Tibial nerve (tissue), 4 donors: ENCODE data around the gene CYP4F12. TPM values are rescaled to one million over a fixed set of nuclear protein-coding genes. Genes with fewer than 3 reads are reported as not detected.

Source experiments
- DNase-seq, 2 donors: peaks; one replicate each; pipeline ENCODE4 v3.0.0-alpha.2; 2019; ENCODE audit warnings: low spot score in 2 of 2
- H3K27ac ChIP-seq, 4 donors: fragments of 200-600 bp; sonication (generic) in 3 of 4; one replicate each; pipeline ENCODE4 v1.5.1; 2017 to 2019; ENCODE audit warnings: mild to moderate bottlenecking in 1 of 4
- H3K27me3 ChIP-seq, 2 donors: fragments of 200-600 bp; sonication (generic) in 1 of 2; one replicate each; pipeline versions ENCODE4 v1.5.1 to v1.6.0; 2017 to 2019
- H3K36me3 ChIP-seq, 3 donors: fragments of 200-600 bp; sonication (generic); one replicate each; pipeline ENCODE4 v1.5.1; 2018 to 2019
- H3K4me1 ChIP-seq, 4 donors: fragments of 200-600 bp; sonication (generic) in 3 of 4; one replicate each; pipeline ENCODE4 v1.5.1; 2017 to 2019
- H3K4me3 ChIP-seq, 4 donors: fragments of 200-600 bp; sonication (generic) in 3 of 4; one replicate each; pipeline ENCODE4 v1.5.1; 2017 to 2019; ENCODE audit warnings: mild to moderate bottlenecking in 1 of 4, moderate library complexity in 1 of 4
- H3K9me3 ChIP-seq, 4 donors: fragments of 200-600 bp; sonication (generic) in 3 of 4; one replicate each; pipeline ENCODE4 v1.5.1; 2017 to 2019
- CTCF ChIP-seq, 5 experiments: fragments of 200-600 bp in 3 of 5; fragments of 450-650 bp in 2 of 5; sonication (generic) in 3 of 5; IDR thresholded peaks; one replicate each; pipeline ENCODE4 v1.5.1; 2016 to 2019; ENCODE audit warnings: antibody characterized with exemption in 5 of 5, mild to moderate bottlenecking in 3 of 5, moderate library complexity in 2 of 5
- EP300 ChIP-seq, 2 donors: sonication (generic); formaldehyde crosslinking; IDR thresholded peaks; one replicate each; pipeline ENCODE4 v1.6.1; 2017; ENCODE audit warnings: antibody characterized with exemption in 2 of 2, mild to moderate bottlenecking in 1 of 2
- POLR2A ChIP-seq, 2 donors: fragments of 450-650 bp; IDR thresholded peaks; one replicate each; pipeline ENCODE4 v1.6.1; 2017; ENCODE audit warnings: antibody characterized with exemption in 2 of 2, mild to moderate bottlenecking in 2 of 2, moderate library complexity in 2 of 2
- WGBS, 2 donors: methylation state at CpG; one replicate each; pipeline ENCODE4 v1.1.5; 2018; 5-methylcytosine and 5-hydroxymethylcytosine counted together
- total RNA-seq, 4 donors: library from RNA; depleted of rRNA; stranded (reverse); fragments of >200 nt; gene quantifications; one replicate each; pipeline ENCODE4 v1.1.0, GENCODE V29; 2016

Gene CYP4F12
- total RNA-seq, 4 donors from 2014 or later: 12.6 to 62.0 (median 50.4) TPM

- Histone ChIP-seq H3K4me1 (no peaks in the 10 kb centered on the region), H3K36me3 (peaks cover 0 to 34% (median 0%) of the 10 kb centered on the region in 3 donors), H3K27ac (no peak overlapping the region), H3K4me3 (no peak overlapping the region), H3K27me3 (no peaks in the 10 kb centered on the region), H3K9me3 (peaks cover 0 to 10% (median 0%) of the 10 kb centered on the region in 4 donors)
- 79 to 82% methylated on average over 17 to 19 of the region's 19 CpGs for WGBS, 2 donors
- DNase-seq: no peak
- TF ChIP-seq EP300 (IDR thresholded peaks at IDR 0.05) (no peak), POLR2A (IDR thresholded peaks at IDR 0.05) (no peak), CTCF (IDR thresholded peaks at IDR 0.05) (no peak)
Measured at GRCh38 chr19:15696654-15697194, 23.8 kb downstream of the CYP4F12 start.

GRCh38 chr19:15701757-15702533, 29.1 kb downstream of the CYP4F12 start:
- no peaks in the 10 kb centered on the region for H3K27me3 ChIP-seq
- WGBS, 2 donors: 72 to 80% methylated on average over 3 to 4 of the region's 4 CpGs
- peaks cover 0 to 10% (median 0%) of the 10 kb centered on the region in 4 donors for H3K4me1 ChIP-seq
- peaks cover 0 to 27% (median 0%) of the 10 kb centered on the region in 3 donors for H3K36me3 ChIP-seq
- TF ChIP-seq POLR2A (IDR thresholded peaks at IDR 0.05): no peak
- TF ChIP-seq EP300 (IDR thresholded peaks at IDR 0.05): no peak
- TF ChIP-seq CTCF (IDR thresholded peaks at IDR 0.05): no peak
- no peak overlapping the region for H3K27ac ChIP-seq
- no peak overlapping the region for H3K4me3 ChIP-seq
- peaks cover 0 to 22% (median 0%) of the 10 kb centered on the region in 4 donors for H3K9me3 ChIP-seq
- DNase-seq: no peak

- H3K4me3 ChIP-seq: no peak overlapping the region
- H3K27me3 ChIP-seq: no peaks in the 10 kb centered on the region
- H3K36me3 ChIP-seq: peaks cover 0 to 21% (median 0%) of the 10 kb centered on the region in 3 donors
- DNase-seq: peak; percentile 75 to 85
- peaks cover 0 to 10% (median 0%) of the 10 kb centered on the region in 4 donors for H3K4me1 ChIP-seq
- no peak overlapping the region for H3K27ac ChIP-seq
- WGBS, 2 donors: 2 to 5% methylated on average over 5 to 6 of the region's 7 CpGs
- H3K9me3 ChIP-seq: peaks cover 0 to 22% (median 0%) of the 10 kb centered on the region in 4 donors
- TF ChIP-seq CTCF (IDR thresholded peaks at IDR 0.05) (no peak), EP300 (IDR thresholded peaks at IDR 0.05) (peak in 1 of 2 donors; percentile 41)
Measured at GRCh38 chr19:15702534-15702930, 29.6 kb downstream of the CYP4F12 start.

GRCh38 chr19:15714638-15715037, 41.8 kb downstream of the CYP4F12 start:
- Histone ChIP-seq H3K27me3 (no peaks in the 10 kb centered on the region), H3K9me3 (peaks cover 0 to 8% (median 0%) of the 10 kb centered on the region in 4 donors), H3K27ac (no peak overlapping the region), H3K36me3 (no peaks in the 10 kb centered on the region), H3K4me3 (no peak overlapping the region), H3K4me1 (no peaks in the 10 kb centered on the region)
- 48 to 58% methylated on average over 3 of the region's 3 CpGs for WGBS, 2 donors
- TF ChIP-seq POLR2A (IDR thresholded peaks at IDR 0.05) (no peak), EP300 (IDR thresholded peaks at IDR 0.05) (no peak), CTCF (IDR thresholded peaks at IDR 0.05) (no peak)
- DNase-seq: no peak

- TF ChIP-seq EP300 (IDR thresholded peaks at IDR 0.05): no peak
- no peak for TF ChIP-seq POLR2A (IDR thresholded peaks at IDR 0.05)
- no peak for TF ChIP-seq CTCF (IDR thresholded peaks at IDR 0.05)
- H3K4me3 ChIP-seq: no peak overlapping the region
- WGBS, 2 donors: 84 to 85% methylated on average over 1 of the region's 1 CpG
- no peak overlapping the region for H3K27ac ChIP-seq
- no peaks in the 10 kb centered on the region for H3K27me3 ChIP-seq
- DNase-seq: no peak
- no peaks in the 10 kb centered on the region for H3K36me3 ChIP-seq
- no peaks in the 10 kb centered on the region for H3K4me1 ChIP-seq
- H3K9me3 ChIP-seq: peaks cover 0 to 8% (median 0%) of the 10 kb centered on the region in 4 donors
Measured at GRCh38 chr19:15715642-15716041, 42.8 kb downstream of the CYP4F12 start.
